GM19397 (cell line): ENCODE results near the gene VPS51.

Source experiments
- ATAC-seq: cut with Tn5 transposase; IDR thresholded peaks from one replicate; pipeline ENCODE4 v1.9.1; 2021; ENCODE audit warnings: mild to moderate bottlenecking, moderate library complexity; ENCODE audit not compliant: unreplicated experiment

The VPS51 gene

DNA sequence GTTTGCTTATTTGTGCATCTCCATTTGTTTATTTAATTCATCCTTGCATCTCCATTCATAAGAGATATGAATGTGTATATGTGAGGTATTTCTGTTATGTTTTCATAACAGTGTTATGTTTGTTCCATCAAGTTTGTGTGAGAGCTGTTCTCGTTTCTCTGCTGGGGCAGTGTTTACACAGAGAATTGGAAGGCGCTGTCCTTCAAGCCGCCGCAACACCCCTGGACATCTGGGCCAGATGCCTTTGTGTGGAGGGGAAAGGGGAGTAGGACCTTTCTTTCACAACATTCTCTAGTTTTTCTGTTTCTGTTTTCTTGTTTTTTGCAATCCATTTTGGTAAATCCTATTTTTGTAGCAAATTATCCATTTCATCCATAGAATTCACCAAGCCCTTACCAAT, 8.6 kb downstream of the VPS51 start:
- no peak for ATAC-seq

DNA sequence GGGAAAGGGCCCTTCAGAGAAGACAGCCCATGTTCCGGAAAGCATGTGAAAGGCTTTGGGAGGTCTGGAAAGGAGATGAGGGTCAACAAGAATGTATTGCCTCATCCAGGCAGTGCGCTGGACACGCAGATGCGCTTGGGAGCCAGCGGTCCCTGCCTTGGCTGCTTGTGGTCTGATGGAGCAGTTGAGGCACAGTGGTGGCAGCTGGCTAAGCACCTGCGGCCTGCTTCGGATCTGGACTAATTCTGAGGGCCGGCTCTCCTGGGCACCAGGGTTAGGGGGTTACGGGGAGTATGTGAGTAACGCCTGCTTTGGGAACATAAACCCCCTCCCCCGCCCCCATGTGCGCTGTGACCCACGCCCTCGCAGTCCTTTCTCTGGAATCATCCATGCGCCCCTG, 11.1 kb downstream of the VPS51 start:
- ATAC-seq = no peak

DNA sequence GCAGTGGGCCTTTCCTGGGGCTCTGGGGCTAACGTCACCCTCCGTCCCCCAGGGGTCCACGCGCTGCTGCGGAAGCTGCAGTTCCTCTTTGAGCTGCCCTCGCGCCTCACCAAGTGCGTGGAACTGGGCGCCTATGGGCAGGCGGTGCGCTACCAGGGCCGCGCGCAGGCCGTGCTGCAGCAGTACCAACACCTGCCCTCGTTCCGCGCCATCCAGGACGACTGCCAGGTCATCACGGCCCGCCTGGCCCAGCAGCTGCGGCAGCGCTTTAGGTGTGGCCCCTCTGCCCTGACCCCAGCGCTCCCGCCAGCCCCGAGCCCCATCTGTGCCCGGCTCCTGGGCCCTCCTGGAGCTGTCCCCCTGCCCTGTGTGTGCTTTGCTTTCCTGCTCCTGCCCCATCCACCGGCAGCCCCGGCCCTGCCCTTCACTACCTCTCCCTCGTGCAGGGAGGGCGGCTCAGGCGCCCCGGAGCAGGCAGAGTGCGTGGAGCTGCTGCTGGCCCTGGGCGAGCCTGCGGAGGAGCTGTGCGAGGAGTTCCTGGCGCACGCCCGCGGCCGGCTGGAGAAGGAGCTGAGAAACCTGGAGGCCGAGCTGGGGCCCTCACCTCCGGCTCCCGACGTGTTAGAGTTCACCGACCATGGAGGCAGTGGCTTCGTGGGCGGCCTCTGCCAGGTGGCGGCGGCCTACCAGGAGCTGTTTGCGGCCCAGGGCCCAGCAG, 11.9 kb downstream of the VPS51 start:
- ATAC-seq = no peak

DNA sequence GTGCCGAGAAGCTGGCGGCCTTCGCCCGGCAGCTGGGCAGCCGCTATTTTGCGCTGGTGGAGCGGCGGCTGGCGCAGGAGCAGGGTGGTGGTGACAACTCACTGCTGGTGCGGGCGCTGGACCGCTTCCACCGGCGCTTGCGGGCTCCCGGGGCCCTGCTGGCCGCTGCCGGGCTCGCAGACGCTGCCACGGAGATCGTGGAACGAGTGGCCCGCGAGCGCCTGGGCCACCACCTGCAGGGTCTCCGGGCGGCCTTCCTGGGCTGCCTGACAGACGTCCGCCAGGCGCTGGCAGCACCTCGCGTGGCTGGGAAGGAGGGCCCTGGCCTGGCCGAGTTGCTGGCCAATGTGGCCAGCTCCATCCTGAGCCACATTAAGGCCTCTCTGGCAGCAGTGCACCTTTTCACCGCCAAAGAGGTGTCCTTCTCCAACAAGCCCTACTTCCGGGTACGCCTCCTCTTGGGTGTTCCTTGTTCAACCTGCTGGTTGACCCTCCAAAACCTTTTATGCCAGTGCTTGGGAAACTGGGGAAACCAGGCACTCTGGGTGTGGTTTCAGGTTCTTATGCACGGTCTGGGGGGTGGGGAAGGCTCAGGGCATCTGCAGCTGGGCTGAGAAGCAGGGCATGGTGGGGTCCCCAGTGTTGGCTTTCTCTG, 12.6 kb downstream of the VPS51 start:
- no peak for ATAC-seq

DNA sequence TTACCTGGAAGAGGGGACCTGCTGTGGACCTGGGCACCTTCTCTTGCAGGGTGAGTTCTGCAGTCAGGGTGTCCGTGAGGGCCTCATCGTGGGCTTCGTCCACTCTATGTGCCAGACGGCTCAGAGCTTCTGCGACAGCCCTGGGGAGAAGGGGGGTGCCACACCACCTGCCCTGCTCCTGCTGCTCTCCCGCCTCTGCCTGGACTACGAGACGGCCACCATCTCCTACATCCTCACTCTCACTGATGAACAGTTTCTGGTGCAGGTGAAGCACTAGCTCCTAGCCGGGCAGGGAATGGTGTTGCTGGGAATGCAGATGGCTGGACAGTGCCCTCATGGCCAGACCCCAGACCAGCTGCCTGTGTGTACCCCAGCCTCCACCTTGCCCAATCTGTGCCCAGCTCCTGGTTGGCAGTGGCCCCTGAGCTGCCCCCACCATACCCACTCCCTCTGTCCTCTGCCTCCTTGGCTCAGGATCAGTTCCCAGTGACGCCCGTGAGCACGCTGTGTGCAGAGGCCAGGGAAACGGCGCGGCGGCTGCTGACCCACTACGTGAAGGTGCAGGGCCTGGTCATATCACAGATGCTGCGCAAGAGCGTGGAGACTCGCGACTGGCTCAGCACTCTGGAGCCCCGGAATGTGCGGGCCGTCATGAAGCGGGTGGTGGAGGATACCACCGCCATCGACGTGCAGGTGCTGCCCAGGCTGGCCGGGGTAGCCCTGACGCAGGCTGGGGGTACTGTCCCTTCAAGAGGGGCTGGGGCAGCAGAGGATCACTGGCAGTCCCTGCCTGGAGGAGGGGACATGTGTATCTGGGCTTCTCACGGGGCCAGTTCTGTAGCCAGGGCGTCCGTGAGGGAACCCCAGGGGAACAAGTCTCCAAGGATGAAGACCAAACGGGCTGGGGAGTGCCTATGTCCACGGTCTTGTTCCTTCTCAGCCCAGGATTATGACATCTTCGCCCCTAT, 13.5 kb downstream of the VPS51 start:
- ATAC-seq = no peak

DNA sequence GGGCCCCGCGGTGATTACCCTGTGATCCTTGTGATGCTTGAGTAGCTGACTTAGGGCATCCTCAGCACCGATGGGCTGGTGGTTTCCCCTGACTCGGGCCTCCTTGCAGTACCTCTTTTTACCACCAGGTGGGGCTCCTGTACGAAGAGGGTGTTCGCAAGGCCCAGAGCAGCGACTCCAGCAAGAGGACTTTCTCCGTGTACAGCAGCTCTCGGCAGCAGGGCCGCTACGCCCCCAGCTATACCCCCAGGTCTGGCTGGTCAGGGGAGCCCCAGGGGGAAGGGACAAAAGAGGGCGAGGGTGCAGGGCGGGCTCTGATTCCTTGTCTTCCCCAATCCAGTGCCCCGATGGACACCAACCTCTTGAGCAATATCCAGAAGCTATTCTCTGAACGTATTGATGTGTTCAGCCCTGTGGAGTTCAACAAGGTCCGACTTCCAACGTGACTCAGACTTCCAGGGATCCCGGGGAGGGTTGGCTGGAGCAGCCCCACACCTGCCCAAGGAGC, 14.4 kb downstream of the VPS51 start:
- ATAC-seq = no peak

DNA sequence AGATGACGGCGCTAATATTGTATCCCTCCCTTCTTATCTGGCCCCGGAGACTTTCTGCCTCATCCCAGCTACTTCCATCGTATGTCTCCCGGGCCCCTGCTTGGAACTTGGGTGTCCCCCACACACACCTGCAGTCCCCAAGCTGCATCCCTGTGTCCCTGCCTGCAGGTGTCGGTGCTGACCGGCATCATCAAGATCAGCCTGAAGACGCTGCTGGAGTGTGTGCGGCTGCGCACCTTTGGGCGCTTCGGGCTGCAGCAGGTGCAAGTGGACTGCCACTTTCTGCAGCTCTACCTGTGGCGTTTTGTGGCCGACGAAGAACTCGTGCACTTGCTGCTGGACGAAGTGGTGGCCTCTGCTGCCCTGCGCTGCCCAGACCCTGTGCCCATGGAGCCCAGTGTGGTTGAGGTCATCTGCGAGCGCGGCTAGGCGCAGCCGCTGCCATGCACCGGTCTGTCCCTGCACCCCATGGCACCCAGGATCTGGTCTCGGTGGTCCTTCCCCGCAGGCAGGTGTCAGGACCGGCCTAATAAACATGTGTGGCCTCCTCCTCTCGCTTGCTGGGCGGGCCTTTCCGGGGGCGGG, 15.2 kb downstream of the VPS51 start:
- ATAC-seq = no peak

DNA sequence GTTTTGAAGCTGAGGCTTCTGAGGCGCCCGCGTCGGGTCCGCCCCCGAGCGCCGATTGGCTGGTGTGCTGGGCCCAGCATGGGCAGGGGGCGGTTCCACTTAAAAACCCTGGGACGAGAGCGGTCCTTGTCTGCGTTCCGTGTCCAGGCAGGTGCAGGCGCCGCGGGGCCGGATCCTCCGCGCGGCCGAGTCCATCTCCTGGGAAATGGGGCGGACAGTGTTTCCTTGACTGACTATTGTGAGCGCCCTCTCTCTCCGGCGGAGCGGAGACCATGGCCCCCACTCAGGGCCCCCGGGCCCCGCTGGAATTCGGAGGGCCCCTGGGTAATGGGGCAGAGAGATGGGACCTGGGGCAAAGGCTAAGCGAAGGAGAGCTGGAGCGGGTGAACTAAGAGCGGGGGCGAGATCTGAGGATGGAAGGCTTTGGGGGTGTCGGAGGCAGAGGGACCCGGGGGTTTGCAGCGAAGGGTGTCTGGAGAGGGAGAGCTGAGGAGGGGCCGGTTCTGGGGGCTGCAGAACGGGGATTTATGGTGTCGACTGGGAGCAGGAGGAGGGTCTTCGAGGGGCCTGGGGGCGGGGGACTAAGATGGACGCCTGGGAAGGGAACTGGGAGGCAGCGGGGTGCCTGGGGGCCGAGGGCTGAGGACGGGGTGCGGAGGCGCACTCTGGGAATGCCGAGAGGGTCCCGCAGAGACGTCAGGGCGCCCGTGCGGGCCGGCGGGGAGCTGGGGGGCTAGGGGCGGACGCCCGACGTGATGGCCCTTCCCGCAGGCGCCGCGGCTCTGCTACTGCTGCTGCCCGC, 15.9 kb downstream of the VPS51 start, which contains the start of gene TM7SF2:
TSS of gene TM7SF2 (plus strand) at position 129 of the 802 bp plus-strand sequence. CDS start at position 273, 144 bp downstream.
- peak; percentile 69 for ATAC-seq

DNA sequence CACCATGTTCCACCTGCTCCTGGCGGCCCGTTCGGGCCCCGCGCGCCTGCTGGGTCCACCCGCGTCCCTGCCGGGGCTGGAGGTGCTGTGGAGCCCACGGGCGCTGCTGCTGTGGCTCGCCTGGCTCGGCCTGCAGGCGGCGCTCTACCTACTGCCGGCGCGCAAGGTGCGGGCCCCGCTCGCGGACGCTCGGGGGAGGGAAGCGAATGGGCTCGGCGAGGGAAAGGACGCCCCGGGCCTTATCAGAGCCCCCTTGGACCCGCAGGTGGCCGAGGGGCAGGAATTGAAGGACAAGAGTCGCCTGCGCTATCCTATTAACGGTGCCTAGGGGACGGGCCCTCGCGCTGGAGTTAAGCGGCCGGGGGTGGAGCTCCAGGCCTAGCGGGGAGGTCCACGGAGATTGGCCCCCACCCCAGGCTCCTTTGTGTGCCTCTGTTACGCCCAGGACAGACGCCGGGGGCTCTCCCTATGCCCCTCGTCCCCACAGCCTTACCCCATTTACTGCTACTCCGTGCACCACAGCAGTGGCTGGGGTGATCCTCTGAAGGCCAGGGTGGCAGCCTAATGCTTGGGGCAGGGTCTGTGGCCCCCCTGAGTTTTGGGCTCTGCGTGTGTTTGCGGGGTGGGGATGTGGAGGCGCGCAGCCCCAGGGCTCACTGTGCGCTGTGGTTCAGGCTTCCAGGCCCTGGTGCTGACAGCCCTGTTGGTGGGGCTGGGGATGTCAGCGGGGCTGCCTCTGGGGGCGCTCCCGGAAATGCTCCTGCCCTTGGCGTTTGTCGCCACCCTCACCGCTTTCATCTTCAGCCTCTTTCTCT, 16.7 kb downstream of the VPS51 start:
- no peak for ATAC-seq

DNA sequence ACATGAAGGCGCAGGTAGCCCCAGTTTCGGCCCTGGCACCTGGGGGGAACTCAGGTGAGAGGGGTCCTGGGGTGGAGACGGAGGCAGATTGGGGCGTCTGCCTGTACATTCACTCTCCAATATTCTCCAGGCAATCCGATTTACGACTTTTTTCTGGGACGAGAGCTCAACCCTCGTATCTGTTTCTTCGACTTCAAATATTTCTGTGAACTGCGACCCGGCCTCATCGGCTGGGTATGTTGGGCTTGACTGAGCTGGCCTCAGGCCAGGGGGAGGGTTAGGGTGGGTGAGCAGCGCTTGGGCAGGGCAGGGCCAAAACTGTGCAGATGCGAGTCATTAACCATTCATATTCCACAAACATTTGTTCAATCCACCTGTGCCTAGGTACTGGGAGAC, 17.3 kb downstream of the VPS51 start:
- ATAC-seq = no peak

DNA sequence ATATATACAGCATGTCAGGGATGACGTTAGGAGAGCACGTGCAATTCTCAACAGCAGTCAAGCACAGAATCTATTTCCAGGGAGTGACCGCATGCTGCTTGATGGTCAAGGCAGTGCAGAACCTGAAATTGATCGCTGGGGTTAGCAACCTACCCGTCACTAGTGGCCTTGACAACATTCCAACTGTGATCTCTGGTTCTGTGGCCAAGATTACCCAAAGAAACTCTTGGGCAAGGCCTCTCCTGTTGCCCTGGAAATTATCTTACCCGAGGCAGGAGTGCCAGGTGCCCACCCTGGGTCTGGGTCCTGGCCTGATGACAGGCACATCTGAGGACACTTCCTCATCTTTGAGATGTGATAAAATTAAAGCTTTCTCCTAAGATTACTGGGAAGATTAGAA, 17.8 kb downstream of the VPS51 start:
- no peak for ATAC-seq

DNA sequence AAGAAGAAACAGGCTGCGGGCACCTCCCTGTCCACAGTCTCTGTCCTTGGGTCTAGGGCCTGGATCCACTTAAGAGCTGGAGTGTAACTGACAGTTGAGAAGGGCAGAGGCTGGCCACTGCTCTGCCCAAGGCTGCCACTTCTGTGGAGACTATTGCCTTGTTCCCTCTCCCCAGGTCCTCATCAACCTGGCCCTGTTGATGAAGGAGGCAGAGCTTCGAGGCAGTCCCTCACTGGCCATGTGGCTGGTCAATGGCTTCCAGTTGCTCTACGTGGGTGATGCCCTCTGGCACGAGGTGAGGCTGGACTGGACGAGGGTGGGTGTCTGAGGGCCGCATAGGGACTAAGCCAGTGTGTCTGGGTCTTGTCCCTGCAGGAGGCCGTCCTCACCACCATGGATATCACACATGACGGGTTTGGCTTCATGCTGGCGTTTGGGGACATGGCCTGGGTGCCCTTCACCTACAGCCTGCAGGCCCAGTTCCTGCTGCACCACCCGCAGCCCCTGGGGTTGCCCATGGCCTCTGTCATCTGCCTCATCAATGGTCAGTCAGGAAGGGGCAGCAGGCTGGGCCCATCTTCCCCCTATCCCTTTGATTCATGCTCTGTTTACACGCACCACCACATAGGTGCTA, 18.6 kb downstream of the VPS51 start:
- ATAC-seq = no peak

DNA sequence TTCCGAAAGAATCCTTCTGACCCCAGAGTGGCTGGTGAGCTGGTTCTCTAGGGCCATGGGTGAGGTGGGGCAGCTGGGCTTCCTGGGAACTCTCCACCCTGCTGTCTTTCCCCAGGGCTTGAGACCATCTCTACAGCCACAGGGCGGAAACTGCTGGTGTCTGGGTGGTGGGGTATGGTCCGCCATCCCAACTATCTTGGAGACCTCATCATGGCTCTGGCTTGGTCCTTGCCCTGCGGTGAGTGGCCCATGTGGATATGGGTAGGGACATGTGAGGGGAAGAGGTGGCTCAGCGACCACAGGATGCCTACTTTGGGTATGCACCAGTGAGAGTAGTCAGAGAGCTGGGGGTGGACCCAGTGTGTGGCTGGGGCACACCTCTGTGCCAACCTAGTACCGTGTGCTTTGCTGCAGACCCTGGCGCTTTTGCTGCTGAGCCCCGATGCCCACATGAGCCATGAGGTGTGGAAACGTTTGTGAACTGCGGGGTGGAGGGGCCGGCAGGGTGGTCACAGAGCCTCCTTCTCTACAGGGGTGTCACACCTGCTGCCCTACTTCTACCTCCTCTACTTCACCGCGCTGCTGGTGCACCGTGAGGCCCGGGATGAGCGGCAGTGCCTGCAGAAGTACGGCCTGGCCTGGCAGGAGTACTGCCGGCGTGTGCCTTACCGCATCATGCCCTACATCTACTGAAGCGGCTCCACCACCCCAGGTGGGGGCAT, 19.5 kb downstream of the VPS51 start:
- ATAC-seq = no peak

DNA sequence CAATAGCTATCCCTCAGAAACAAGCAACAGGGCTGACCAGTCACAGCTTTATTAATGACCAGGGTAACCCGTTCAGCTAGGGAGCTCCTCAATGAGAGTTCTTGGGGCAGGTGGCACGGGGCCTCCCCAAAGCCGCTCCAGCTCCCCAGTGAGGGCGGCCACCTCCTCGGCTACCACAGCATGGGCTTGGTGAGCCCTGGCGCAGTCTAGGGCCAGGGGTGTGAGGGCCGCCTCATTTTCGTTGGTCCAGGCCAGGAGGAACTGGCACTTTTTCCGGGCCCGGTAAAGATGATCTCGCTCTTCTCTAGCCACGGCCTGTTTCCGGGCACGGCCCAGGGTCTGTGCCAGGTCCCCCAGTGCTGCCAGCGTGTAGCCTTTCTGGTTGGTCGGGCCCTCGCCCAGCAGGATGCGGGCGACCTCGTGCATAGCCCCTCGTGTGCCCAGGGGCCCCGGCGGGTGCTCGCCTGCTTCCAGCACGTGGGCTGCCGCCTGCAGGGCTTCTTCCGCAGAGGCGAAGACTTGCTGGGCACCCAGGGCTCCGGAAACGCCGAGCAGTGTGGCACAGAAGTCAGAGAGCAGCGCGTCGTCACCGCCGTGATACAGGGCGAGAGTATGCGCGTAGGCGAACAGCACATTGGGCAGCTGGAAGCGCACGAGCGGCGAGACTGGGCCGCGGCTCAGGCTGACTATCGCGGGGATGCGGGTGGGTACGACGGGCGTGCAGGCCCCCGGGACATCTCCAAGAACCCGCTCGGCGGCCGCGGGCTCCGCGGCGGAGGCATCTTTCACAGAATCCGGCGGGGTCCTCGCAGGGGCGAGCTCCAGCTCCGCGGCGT, 20.6 kb downstream of the VPS51 start:
- no peak for ATAC-seq

DNA sequence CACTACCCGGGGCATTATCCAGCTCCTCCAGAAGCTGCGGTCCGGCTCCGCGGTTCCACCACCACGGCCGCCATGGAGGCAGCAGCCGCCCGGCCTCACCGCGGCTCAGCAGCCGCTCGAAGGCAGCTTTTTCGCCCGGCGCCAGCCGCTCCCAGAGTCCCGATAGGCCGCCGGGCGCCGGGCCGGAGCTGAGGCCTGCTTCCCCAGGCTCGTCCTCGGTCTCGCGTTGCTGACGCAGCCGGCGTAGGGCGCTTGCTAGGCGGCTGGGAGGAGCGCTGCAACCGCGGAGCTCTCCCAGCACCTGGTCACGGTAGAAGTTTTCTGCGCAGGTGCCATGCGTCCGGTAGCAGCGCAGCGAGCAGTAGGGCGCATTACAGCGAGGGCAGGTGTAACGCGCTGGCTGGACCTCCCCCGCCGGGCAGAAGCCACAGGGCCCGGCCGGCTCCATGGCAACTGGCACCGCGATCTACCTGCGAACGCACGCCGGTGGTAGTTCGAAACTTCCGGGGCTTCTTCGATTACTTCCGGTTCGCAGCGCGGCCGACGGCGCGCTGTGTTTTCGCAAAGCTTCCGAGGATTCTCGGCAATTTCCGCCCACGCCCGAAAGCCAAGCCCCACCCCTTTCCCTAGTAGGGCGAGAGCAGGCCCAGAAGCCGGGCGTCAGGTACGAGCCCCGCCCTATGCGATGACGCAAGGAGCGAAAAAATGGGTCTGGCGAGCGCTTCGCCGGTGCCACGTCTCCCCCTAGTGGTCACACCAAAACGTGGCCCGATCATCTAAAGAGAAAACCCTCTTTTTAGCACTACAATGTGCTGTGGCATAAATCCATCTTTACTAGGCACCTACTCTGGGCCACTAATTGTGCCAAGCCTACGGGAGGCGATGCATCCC, 21.4 kb downstream of the VPS51 start, which contains the start of gene ZNHIT2:
TSS of gene ZNHIT2 (minus strand) at position 496 of the 891 bp plus-strand sequence. CDS start at position 448, 48 bp downstream.
- ATAC-seq = peak; percentile 61
